ENCODE measurements around the gene KATNAL2.

- TF ChIP-seq CTCF (conservative IDR thresholded peaks at IDR 0.05; ENCODE audit: low read depth, low read length) (no peak), EZH2 (IDR thresholded peaks at IDR 0.05; ENCODE audit: low read length, unreplicated experiment) (no peak), EZH2phosphoT487 (IDR thresholded peaks at IDR 0.05; ENCODE audit: borderline replicate concordance, low read length) (no peak)
These were observed 119.7 kb downstream of the KATNAL2 start for GRCh38 chr18:47036927-47037578.

All from PC-3 (cell line).